SU-DHL-6 (cell line): Measurements from ENCODE around the gene NFATC4.

Source experiments
- CTCF ChIP-seq: fragments of 200-600 bp; sonication (generic); IDR thresholded peaks from one replicate; pipeline ENCODE4 v1.5.1; 2017; ENCODE audit warnings: antibody characterized with exemption, mild to moderate bottlenecking, low read length, moderate library complexity; ENCODE audit not compliant: insufficient read depth, poor library complexity, severe bottlenecking
- EZH2phosphoT487 ChIP-seq: fragments of 200-600 bp; sonication (generic), shearing (Covaris generic); conservative IDR thresholded peaks from 2 replicates; pipeline ENCODE4 v1.6.1; 2018; ENCODE audit warnings: mild to moderate bottlenecking, antibody characterized with exemption, low read length, moderate library complexity, mixed read lengths

GRCh38 chr14:24338843-24339242 is 29.1 kb upstream of the NFATC4 start:
- TF ChIP-seq CTCF (no peak), EZH2phosphoT487 (no peak)
